Germinal center (tissue), 1 donor: ENCODE data around the gene ZNF649.

Experiments used
- DNase-seq: peaks from one replicate; pipeline ENCODE4 v3.0.0; 2012; ENCODE audit warnings: mixed read lengths, low spot score

Gene ZNF649

GRCh38 chr19:51887522-51888498 lies 17.0 kb downstream of the ZNF649 start, which contains the start of gene ZNF577:
TSS of gene ZNF577 (minus strand) at chr19:51887951. CDS start at chr19:51880382, 7,569 bp downstream.
- peak; percentile 65 for DNase-seq

DNA sequence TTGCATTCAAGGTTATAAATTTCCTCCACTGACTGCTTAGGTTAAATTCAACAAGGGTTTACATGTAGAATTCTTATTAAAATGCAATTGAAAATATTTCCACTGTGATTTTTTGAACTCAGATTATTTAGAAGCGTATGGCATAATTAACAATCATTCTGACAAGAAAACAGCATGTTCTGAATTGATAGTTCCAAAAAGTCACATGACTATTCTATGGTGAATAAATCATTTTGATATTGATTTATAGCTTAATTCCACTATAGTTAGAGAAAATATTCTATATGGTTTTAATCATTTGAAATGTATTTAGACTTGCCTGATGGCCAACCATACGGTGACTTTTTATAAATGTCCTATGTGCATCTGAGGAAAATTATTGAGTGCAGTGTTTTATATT lies 20.1 kb downstream of the ZNF649 start:
- DNase-seq, result no peak

GRCh38 chr19:51882518-51882917 lies 22.3 kb downstream of the ZNF649 start:
- no peak for DNase-seq

DNA sequence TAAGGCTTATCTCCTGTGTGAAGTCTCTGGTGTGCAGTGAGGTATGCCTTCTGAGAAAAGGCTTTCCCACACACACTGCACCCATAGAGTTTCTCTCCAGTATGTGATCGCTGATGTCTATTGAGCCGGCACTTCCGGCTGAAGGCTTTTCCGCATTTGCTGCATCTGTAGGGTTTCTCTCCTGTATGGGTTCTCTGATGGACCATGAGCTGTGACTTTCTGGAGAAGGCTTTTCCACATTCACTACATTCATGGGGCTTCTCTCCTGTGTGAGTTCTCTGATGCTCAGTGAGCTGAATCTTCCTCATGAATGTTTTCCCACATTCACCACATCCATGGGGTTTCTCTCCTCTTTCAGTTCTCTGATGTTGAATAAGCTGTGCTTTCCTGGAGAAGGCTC lies 31.7 kb downstream of the ZNF649 start:
- DNase-seq, result no peak

GRCh38 chr19:51861870-51862622 lies 42.8 kb downstream of the ZNF649 start:
- no peak for DNase-seq
